Measurements from ENCODE around the gene CLCN6. TPM values are rescaled to one million over a fixed set of nuclear protein-coding genes. Genes with fewer than 3 reads are reported as not detected.

CLCN6 gene
- total and polyA plus RNA-seq, 2 donors (not counting 1 experiment from before 2014, with no cell fraction given): 15.3 to 19.3 TPM

- no peak for TF ChIP-seq CTCF (conservative IDR thresholded peaks at IDR 0.05 in 1 of 2, IDR thresholded peaks at IDR 0.05 in 1 of 2; ENCODE audit: low read depth in 1 of 2, low read length in 2 of 2)
- TF ChIP-seq EZH2 (IDR thresholded peaks at IDR 0.05; ENCODE audit: low read length, missing control alignments): no peak
- Histone ChIP-seq H3K4me2 (ENCODE audit: extremely low read depth, insufficient read depth, low read length) (no peak overlapping the region), H4K20me1 (ENCODE audit: control insufficient read depth, extremely low read depth, insufficient read depth, low read length) (no peaks in the 10 kb centered on the region), H2AFZ (ENCODE audit: low read length) (no peak overlapping the region), H3K4me3 (replicated peaks in 1 of 4; ENCODE audit: control extremely low read depth in 1 of 4, insufficient read depth in 1 of 4, low read depth in 3 of 4, low read length in 4 of 4) (no peak overlapping the region), H3K4me1 (ENCODE audit: control insufficient read depth, extremely low read depth, insufficient read depth, low read length) (no peaks in the 10 kb centered on the region), H3K27ac (ENCODE audit: insufficient read depth, low read length) (no peak overlapping the region), H3K79me2 (ENCODE audit: control insufficient read depth, insufficient read depth, low read length) (peaks cover 30% of the 10 kb centered on the region), H3K9me3 (ENCODE audit: control insufficient read depth, insufficient read depth, low read depth, low read length) (no peaks in the 10 kb centered on the region), H3K36me3 (ENCODE audit: control insufficient read depth, insufficient read depth, low read length) (peaks cover 13% of the 10 kb centered on the region), H3K9ac (ENCODE audit: insufficient read depth, low read length) (no peak overlapping the region), H3K27me3 (ENCODE audit: control insufficient read depth, insufficient read depth, low read length) (no peaks in the 10 kb centered on the region)
- no peak for DNase-seq (ENCODE audit: low read depth in 2 of 2)
Observed at GRCh38 chr1:11813021-11813420, 7.0 kb downstream of the CLCN6 start.

- no peak overlapping the region for H3K27ac ChIP-seq (ENCODE audit: insufficient read depth, low read length)
- H3K9ac ChIP-seq (ENCODE audit: insufficient read depth, low read length): no peak overlapping the region
- TF ChIP-seq EZH2 (IDR thresholded peaks at IDR 0.05; ENCODE audit: low read length, missing control alignments) (no peak), CTCF (conservative IDR thresholded peaks at IDR 0.05 in 1 of 2, IDR thresholded peaks at IDR 0.05 in 1 of 2; ENCODE audit: low read depth in 1 of 2, low read length in 2 of 2) (no peak)
- H3K4me3 ChIP-seq (replicated peaks in 1 of 4; ENCODE audit: control extremely low read depth in 1 of 4, insufficient read depth in 1 of 4, low read depth in 3 of 4, low read length in 4 of 4): no peak overlapping the region
- no peaks in the 10 kb centered on the region for H3K9me3 ChIP-seq (ENCODE audit: control insufficient read depth, insufficient read depth, low read depth, low read length)
- DNase-seq (ENCODE audit: low read depth in 2 of 2): no peak
- H3K4me1 ChIP-seq (ENCODE audit: control insufficient read depth, extremely low read depth, insufficient read depth, low read length): peaks cover 3% of the 10 kb centered on the region
- H3K79me2 ChIP-seq (ENCODE audit: control insufficient read depth, insufficient read depth, low read length): peaks cover 3% of the 10 kb centered on the region
- H4K20me1 ChIP-seq (ENCODE audit: control insufficient read depth, extremely low read depth, insufficient read depth, low read length): no peaks in the 10 kb centered on the region
- no peak overlapping the region for H2AFZ ChIP-seq (ENCODE audit: low read length)
- H3K4me2 ChIP-seq (ENCODE audit: extremely low read depth, insufficient read depth, low read length): no peak overlapping the region
- no peaks in the 10 kb centered on the region for H3K27me3 ChIP-seq (ENCODE audit: control insufficient read depth, insufficient read depth, low read length)
- peaks cover 16% of the 10 kb centered on the region for H3K36me3 ChIP-seq (ENCODE audit: control insufficient read depth, insufficient read depth, low read length)
Observed at GRCh38 chr1:11817192-11817591, 11.2 kb downstream of the CLCN6 start.

GRCh38 chr1:11822091-11822490 is 16.1 kb downstream of the CLCN6 start:
- no peak overlapping the region for H3K27ac ChIP-seq (ENCODE audit: insufficient read depth, low read length)

More at GRCh38 chr1:11822091-11822490, 16.1 kb downstream of the CLCN6 start:
- no peak overlapping the region for H3K9ac ChIP-seq (ENCODE audit: insufficient read depth, low read length)
- H3K4me2 ChIP-seq (ENCODE audit: extremely low read depth, insufficient read depth, low read length): no peak overlapping the region
- TF ChIP-seq EZH2 (IDR thresholded peaks at IDR 0.05; ENCODE audit: low read length, missing control alignments) (no peak), CTCF (conservative IDR thresholded peaks at IDR 0.05 in 1 of 2, IDR thresholded peaks at IDR 0.05 in 1 of 2; ENCODE audit: low read depth in 1 of 2, low read length in 2 of 2) (no peak)
- no peaks in the 10 kb centered on the region for H3K27me3 ChIP-seq (ENCODE audit: control insufficient read depth, insufficient read depth, low read length)
- H2AFZ ChIP-seq (ENCODE audit: low read length): no peak overlapping the region
- no peaks in the 10 kb centered on the region for H4K20me1 ChIP-seq (ENCODE audit: control insufficient read depth, extremely low read depth, insufficient read depth, low read length)
- peaks cover 19% of the 10 kb centered on the region for H3K36me3 ChIP-seq (ENCODE audit: control insufficient read depth, insufficient read depth, low read length)
- no peaks in the 10 kb centered on the region for H3K9me3 ChIP-seq (ENCODE audit: control insufficient read depth, insufficient read depth, low read depth, low read length)
- H3K79me2 ChIP-seq (ENCODE audit: control insufficient read depth, insufficient read depth, low read length): no peaks in the 10 kb centered on the region
- peak in 1 of 2 donors; percentile 41 for DNase-seq (ENCODE audit: low read depth in 2 of 2)
- H3K4me3 ChIP-seq (replicated peaks in 1 of 4; ENCODE audit: control extremely low read depth in 1 of 4, insufficient read depth in 1 of 4, low read depth in 3 of 4, low read length in 4 of 4): no peak overlapping the region
- H3K4me1 ChIP-seq (ENCODE audit: control insufficient read depth, extremely low read depth, insufficient read depth, low read length): peaks cover 3% of the 10 kb centered on the region

Data from fibroblast of lung (primary cell).